GM06990 (cell line): ENCODE data around the gene CTNNA2.

Experiments
- DNase-seq: peaks from one replicate; pipeline ENCODE4 v3.0.0-alpha.2; 2011; ENCODE audit not compliant: insufficient read length; ENCODE audit errors: extremely low read depth
- H3K27me3 ChIP-seq: replicated peaks from 2 replicates; pipeline ENCODE4 v1.6.0; 2011; ENCODE audit warnings: low read length; ENCODE audit not compliant: control insufficient read depth, insufficient read depth
- H3K36me3 ChIP-seq: 2 replicates; pipeline ENCODE4 v1.5.1; 2011; ENCODE audit warnings: low read length; ENCODE audit not compliant: control insufficient read depth, insufficient read depth
- H3K4me3 ChIP-seq: replicated peaks from 2 replicates; pipeline ENCODE4 v1.5.1; 2011; ENCODE audit warnings: low read depth, mild to moderate bottlenecking, control low read depth, low read length
- CTCF ChIP-seq: IDR thresholded peaks from 2 replicates; pipeline ENCODE4 v1.5.1; 2011; ENCODE audit warnings: low read length, control low read depth, mild to moderate bottlenecking, inconsistent platforms; ENCODE audit not compliant: insufficient read depth, poor library complexity, severe bottlenecking

The CTNNA2 gene

GRCh38 chr2:80624062-80624461 lies 1111.2 kb downstream of the CTNNA2 start:
- TF ChIP-seq CTCF: no peak
- no peak for DNase-seq
- Histone ChIP-seq H3K27me3 (no peaks in the 10 kb centered on the region), H3K36me3 (no peaks in the 10 kb centered on the region), H3K4me3 (no peak overlapping the region)

DNA sequence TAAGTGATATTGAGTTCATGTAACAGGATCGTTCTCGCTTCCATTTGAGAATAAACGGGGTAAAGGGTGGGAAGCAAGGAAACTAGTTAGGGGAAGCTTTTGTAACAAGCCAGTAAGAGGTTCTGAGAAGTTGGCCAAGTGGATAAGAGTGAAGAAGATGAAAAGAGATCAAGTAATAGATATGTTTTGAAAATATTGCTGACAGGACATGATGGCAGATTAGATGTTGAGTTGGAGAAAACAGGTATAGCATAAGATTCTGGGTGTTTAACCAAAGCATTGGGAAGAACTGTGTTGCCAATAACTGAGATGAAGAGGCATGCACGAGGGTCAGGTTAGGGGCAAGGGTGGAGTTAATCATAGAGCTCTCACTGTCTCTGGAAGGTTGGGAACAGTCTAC lies 1121.7 kb downstream of the CTNNA2 start:
- no peak overlapping the region for H3K4me3 ChIP-seq
- TF ChIP-seq CTCF: no peak
- no peaks in the 10 kb centered on the region for H3K27me3 ChIP-seq
- H3K36me3 ChIP-seq: no peaks in the 10 kb centered on the region
- no peak for DNase-seq

DNA sequence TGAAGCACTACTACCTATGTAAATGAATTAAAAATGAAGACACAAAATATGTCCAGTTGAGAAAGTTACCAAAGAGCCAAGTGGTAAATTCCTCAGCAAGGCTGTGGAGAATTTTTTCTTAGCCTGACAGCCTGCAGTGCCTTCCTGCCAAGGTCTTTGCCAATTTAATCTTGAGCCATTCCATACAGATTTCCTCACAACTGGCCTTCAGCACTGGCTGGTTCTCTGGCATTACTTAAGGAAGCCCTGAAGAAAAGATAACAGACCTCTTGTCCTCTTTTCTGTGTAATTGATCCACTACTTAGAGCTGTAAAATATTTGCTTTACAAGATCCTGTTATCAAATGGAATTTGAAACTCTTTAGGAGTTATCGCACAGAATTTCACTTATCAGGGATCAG lies 1125.9 kb downstream of the CTNNA2 start:
- Histone ChIP-seq H3K4me3 (no peak overlapping the region), H3K36me3 (no peaks in the 10 kb centered on the region), H3K27me3 (no peaks in the 10 kb centered on the region)
- TF ChIP-seq CTCF: no peak
- DNase-seq: no peak

DNA sequence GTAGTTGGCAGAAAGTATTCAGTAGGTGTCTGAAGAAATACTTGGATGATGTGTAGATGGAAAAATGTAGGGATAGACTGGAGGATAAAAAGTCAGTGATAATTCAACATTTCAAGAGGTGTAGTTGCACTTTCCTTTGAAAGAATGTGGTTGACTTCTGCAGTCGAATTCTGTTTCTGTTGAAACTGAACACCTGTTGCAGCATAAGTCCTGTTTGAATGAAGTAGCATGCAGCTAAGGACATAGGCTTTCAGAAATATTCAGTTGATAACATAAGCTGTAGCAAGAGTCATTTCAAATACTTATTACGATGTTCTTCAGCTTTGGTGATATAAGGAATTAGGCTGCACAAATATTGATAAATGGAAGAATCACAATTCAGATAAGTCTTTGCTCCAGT lies 1129.6 kb downstream of the CTNNA2 start:
- Histone ChIP-seq H3K4me3 (no peak overlapping the region), H3K27me3 (no peaks in the 10 kb centered on the region), H3K36me3 (no peaks in the 10 kb centered on the region)
- no peak for DNase-seq
- TF ChIP-seq CTCF: no peak

- Histone ChIP-seq H3K4me3 (no peak overlapping the region), H3K27me3 (no peaks in the 10 kb centered on the region), H3K36me3 (no peaks in the 10 kb centered on the region)
- no peak for TF ChIP-seq CTCF
- DNase-seq: no peak
These were observed 1130.7 kb downstream of the CTNNA2 start for GRCh38 chr2:80643598-80643997.

- DNase-seq: no peak
- no peak for TF ChIP-seq CTCF
- no peak overlapping the region for H3K4me3 ChIP-seq
- no peaks in the 10 kb centered on the region for H3K27me3 ChIP-seq
- H3K36me3 ChIP-seq: no peaks in the 10 kb centered on the region
These were observed 1138.6 kb downstream of the CTNNA2 start for GRCh38 chr2:80651435-80651834.
